Tongue (tissue), 2 donors: ENCODE data around the gene AMOTL1. TPM values are rescaled to one million over a fixed set of nuclear protein-coding genes. Genes with fewer than 3 reads are reported as not detected.
"Not testable (repeated sequence)": the region's sequence is repeated elsewhere in the genome, so short reads cannot be mapped to it uniquely, and the experiment has no call there.

Experiments used
- DNase-seq: peaks from one replicate; pipeline ENCODE4 v3.0.0-alpha.2; 2015
- total RNA-seq: library from RNA; depleted of rRNA; stranded (reverse); fragments of >200 nt; gene quantifications from one replicate; pipeline ENCODE4 v1.2.3, GENCODE V29; 2014

Gene AMOTL1
- total RNA-seq, 1 donor from 2014 or later: 257 TPM

DNA sequence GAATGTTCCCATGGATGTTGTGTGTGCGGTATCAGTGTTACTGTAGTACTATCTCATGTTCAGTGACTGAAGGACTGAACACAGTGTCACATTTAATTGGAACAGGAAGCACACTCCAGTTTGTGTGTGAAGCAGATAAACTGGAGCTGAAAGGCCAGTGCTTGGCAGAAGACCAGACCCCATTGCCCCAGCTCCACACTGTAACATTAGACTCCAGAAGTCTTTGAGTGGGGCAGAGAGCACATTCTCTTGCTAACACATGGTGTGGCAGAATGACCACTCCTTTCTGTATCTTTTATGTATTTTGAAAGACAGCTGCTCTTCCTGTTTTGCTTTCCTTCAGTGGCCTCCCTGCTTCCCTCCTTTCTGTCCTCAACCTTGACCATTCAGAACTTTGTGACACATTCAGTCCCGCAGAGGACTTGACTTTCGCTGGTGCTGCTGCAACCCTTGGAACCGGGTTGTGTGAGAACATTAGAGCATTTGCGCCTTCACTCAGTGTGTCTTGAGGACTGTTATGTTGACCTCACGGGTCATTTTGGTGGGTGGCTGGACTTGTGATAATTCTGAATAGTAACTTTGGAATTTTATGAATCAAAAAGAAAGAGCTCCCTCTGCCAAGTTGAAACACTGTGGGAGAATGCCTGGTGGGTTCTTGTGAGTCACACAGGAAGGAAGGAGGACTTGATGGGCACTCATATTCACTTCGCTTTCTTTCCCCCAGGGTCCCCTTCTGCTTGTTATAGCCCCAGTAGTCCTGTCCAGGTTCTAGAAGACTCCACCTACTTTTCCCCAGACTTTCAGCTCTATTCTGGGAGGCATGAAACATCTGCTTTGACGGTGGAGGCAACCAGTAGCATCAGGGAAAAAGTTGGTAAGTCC is 26.4 kb downstream of the AMOTL1 start:
- DNase-seq: peak; percentile 71

DNA sequence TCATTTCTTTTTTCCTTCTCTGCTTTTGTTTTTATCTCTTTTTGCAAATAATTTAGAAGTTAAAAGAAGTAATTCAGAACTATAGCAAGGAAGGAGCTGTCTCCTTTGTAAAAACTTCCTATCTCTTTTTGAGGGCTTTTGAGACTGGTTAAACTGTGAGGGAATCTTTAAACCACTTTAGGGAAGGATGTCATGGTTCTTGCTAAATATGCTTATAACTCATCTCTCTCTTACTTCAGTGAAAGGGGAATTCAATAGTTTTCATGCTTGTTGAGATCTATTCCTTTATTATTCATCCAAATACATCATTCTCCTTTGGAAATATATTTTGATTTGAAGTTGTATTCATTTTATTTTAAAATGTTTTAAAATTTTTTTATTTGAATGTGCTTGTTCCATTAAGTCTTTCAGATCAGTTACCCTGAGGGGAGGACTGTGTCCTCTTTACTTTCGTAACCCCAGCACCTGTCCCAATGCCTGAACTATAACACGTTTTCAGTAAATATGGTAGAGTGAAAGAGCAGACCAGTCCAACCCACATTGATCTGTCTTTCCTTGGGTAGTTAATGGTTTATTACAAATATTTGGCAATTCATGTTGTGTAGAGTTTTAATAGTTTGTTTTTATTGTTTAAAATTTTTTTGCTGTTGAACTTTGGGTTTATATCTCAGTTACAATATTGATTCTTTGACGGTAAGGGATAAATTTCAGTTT is 27.5 kb downstream of the AMOTL1 start:
- DNase-seq: no peak

DNA sequence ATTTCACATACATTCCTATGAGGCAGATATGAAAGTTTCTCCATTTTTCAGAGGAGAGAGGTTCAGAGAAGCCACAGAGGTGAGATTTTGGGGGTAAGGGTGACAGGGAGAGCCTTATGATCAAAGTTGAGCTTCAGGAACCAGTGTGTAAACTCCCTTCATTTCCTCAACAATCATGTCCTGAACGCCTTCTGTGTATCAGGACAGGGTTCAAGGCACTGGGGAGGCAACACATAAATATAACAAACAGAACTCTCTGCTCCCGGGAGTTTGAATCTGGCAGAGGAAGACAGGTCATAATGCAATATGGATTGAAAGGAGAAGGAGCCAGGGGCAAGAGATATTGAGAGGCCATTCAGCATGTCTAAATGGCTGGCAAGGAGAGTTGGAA is 28.0 kb downstream of the AMOTL1 start:
- no peak for DNase-seq

DNA sequence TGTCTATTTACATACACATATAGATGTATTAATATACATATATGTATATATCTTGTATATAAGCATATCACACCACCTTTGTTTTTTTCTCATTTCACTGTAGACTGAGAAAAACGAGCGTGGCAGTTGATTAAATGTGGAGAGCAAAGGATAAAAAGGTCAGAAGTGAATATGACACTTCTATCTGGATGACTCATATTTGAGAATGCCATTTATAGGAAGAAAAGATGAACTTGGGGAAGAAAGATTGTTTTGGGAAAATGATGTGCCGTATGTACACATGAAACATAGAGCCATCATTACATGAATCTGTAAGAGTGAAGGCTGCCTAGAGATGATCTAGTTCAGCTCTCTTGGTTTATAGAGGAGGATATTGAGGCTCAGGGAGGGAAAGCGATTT is 28.7 kb downstream of the AMOTL1 start:
- DNase-seq: no peak

DNA sequence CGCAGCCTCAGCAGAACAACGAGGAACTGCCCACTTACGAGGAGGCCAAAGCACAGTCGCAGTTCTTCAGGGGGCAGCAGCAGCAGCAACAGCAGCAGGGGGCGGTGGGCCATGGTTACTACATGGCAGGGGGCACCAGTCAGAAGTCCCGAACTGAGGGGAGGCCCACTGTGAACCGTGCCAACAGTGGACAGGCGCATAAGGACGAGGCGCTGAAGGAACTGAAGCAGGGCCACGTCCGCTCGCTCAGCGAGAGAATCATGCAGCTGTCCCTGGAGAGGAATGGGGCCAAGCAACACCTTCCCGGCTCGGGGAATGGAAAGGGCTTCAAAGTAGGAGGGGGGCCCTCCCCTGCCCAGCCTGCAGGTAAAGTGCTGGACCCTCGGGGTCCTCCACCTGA is 31.6 kb downstream of the AMOTL1 start:
- no peak for DNase-seq

DNA sequence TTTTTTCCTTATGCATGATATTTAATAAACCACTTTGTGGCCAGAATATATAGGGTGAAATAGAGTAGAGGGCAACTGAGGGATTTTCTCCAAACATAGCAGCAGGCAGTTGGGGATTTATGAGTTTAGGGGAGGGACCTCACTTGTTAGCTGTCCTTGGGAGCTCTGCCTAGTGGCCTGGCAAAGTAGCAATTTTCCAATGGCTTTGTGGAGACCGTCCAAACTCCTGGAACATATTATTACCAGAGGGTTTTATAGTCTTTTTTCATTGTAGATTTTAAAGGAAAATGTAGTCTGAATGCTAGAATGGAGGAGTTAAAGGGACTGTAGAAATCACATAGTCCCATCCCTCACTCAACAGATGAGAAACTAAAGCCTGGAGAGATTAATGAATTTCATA is 32.3 kb downstream of the AMOTL1 start:
- DNase-seq: peak; percentile 88

DNA sequence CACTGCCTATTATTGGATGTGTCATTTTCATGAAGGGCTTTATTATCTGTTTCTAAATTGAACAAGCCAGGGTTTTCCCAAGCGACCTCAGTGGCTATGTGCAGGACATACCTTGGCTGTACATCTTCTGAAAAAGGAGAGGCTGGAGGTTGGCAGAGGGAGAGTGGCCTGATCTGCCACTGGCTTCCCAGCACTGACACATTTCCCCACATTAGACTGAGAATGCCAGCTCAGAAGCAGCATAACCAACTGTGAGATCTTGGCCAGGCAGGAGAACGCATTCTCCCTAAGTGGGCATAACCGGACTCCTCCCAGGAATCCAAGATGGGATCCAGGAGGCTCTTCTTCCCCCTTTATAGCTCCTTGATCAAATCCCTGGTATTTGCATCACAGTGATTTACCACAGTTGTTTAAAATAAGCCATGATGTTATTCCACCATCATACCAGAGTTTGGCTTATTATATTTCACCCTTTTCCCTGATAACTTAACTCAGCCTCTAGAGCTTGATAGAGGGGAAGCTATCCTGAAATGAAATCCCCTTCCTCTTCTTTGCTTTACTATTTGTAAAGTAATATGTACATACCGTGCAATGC is 33.8 kb downstream of the AMOTL1 start:
- no peak for DNase-seq

DNA sequence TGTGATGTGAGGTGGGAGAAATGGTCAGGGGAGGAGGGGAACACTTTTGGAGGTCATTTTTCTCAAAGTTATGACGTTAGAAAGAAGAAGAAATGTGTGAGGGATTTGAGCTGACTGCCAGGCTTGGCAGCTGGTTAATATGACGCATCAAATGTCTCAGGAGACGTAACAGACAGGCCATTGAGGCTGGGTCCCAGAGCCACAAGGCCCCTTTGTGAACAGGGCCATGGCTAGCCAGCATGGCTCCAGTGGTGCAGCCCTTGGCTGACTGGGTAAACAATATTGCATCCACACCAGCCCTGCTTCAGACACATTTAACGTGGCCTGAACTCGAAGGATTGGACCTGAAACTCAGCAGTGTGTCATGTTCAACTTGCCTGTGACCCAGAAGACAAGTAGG is 34.3 kb downstream of the AMOTL1 start:
- DNase-seq: no peak

DNA sequence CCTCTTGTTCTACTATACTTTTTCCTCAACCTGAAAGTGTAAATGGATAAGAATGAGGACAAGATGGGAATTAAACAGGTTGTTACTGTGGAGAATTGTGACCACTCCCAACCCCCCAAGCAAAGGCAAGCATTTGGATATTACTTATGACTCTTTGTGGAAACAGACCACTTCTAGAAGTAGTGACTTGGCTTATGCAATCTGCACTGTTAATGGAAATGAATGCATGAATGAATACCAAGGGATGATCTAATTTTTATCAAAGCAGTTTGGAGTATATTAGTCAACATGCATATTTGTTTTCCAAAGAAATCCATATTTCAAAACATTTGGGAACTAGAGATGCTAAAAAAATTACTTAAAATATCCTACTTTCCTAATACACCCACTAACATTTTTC is 35.3 kb downstream of the AMOTL1 start:
- DNase-seq: no peak

DNA sequence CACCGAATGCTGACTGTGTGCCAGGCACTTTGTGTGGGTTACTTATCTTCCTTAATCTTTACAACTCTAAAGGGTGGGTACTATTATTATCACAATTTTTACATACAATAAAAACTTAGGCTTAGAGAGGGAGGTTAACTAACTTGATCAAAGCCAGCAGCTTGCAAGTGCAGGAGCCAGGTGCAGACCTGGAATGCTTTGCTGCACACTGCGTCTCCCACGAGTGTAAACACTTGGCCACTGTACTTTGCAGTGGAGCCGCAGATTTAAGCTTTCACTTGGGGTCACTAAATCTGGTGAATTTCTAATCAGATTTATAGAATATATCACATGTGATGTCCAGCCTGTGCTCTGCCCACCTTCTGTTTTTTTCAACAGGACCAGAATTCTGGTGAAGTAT is 36.7 kb downstream of the AMOTL1 start:
- no peak for DNase-seq

DNA sequence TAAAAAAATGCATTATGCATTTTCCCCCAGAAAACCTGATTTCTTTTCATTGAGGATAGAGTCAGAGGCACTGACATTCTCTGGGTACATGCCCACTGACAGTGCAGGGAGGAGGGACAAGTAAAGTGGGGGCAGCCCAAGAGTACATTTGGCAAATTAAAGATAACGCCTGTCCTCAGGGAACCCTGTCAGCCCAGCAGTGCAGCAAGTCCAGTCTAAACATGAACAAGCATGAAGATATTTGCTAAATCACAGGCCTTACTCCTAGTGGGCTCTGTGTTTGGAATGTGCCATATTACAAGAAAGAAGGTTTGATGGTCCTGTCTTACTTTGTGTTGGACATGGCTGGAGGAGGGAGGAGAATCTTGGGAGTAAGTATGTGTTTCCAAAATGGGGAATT is 37.9 kb downstream of the AMOTL1 start:
- DNase-seq: no peak

DNA sequence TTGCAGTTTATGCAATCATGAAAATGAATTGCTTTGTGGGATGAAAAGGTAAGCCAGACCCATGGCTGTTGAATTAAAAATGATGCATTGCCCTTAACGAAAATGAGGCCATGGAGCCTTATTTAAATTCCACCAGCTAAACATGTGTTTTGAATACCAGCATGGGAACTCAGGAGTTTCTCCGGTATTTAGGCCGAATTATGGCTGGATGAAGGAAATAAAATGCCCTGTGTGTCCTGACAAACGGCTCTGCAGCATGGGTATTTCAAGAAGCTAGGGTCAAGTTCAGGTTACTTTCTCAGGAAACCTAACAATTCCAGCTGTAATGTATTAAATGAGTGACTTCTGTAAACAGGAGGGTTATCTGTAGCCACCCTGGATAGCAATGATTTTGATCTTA is 38.3 kb downstream of the AMOTL1 start:
- DNase-seq: no peak

DNA sequence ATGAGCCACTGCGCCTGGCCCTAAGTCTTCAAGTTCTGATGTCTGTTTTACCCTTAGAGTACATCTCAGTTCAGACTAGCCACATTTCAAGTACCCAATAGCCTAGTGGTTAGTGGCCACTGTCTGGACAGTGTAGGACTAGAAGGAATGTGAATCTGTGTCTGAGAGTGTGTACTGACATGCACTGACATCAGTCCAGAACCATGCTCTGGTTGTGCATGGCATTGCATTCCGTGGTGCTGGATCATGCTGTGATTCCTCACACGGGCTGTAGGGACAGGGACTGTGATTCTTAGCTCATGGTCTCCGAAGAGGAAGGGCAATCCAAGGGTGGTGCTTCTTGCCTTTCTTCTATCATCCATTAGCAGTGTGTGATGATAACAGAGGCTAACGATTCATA is 41.1 kb downstream of the AMOTL1 start:
- DNase-seq: no peak

DNA sequence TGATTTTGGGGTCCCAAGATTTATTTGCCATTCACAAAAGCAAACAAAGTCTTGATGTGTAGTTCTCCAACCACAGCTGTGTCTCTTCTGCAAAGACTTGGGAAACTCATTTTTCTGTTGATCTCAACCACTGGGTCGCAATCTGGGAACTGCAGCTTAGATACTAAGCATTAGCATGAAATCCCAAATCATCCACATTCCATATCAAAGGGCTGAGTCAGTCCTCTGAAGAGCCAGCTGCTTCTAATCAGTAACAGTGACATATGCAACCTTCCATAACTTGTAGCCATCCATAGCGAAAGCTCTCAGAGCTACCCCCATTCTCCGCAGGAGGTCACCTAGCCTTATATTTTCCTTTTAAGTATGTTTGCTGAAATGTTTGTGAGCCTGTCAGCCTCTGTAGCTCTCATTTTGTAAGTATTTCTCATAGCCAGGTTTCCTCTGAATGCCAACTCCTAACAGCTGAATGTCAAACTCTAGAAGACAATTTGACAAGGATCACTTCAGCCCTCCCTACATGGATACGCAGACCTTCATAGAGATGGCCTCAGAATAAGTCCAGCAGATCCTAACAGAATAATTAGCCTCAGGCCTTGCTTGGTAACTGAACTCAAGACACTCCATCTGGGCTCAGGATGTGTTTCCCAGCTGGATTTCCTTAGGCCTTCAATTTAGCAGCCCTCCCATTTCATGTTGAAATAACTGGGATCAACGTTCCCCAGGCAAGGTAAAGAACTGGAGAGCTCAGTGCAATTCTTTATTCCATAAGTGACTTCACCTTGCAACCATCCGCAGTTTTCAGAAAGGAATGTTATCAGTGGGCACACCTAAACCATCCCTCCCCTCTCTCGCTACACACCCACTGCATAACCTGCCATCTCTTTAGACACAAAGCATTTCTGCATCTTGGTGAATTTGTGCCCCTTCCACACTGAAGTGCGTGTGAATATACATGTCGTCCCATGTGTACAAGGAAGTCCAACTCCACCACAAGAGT is 44.9 kb downstream of the AMOTL1 start:
- DNase-seq: not testable (repeated sequence)

DNA sequence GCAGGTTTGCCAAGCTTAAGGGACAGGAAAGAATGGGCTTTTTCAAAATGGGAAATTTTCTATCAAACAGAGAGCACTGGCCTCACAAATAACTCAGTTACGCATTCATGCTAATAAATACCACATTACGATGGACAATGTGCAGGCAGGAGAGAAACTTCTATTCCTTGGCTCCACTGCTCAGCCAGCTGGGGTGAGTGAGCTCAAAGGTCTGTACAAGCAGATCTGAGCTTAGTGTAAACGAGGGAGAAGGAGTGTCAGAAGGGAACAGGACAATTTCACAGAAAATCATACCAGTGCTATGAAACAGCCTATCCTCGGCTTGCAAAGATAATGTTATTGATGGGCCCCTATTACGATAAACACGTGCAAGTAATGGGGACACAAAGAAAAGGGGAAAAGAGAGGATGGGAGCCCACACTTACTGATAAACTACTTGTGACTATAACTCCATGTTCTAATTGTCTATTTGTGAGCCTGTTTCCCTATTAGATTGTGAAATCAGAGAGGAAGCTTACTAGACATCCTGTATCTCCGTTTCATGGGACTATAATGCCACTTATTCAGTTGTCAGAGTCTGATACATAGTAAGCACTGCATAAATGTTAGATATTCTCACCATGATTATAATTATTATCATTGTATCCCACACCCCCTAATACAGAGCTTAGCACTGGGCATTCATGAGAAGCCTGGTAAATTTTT is 46.3 kb downstream of the AMOTL1 start:
- DNase-seq: no peak

DNA sequence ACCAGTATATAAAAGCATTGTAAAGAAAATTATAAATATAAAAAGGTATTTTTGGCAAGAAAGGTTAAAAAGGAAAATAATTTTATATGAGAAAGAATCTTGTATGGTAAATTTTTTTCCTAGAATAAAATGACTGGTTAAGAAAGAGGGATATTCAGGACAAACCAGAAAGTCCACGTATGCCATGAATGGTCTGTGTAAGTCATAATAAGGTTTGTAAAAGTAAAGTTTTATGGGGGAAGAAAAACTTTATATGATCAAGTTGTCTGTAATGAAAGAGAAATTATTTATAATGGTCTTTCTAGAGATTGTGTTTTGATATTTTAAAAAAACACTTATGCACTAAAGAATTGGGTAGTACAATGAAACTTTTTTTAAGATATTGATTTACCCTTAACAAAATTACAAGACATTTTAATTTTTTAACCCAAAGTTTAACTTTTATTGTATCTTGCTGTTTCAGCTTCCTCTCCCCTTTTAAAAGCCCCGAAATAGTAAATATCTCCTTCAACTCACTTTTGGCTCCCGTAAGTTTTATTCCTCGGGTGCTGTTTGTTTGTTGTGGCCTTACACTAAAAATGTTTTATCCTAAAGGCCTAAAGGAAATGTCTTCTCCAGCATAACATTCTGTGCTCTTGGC is 47.7 kb downstream of the AMOTL1 start:
- no peak for DNase-seq

DNA sequence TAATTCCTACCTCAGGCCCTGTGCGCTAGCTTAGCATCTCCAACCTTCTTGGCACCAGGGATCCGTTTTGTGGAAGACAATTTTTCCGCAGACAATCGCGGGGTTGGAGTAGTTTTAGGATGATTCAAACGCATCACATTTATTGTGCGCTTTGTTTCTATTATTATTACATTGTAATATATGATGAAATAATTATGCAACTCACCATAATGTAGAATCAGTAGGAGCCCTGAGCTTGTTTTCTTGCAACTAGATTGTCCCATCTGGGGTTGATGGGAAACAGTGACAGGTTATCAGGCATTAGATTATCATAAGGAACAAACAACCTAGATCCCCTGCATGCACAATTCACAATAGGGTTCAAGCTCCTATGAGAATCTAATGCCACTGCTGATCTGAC is 52.3 kb downstream of the AMOTL1 start:
- no peak for DNase-seq

DNA sequence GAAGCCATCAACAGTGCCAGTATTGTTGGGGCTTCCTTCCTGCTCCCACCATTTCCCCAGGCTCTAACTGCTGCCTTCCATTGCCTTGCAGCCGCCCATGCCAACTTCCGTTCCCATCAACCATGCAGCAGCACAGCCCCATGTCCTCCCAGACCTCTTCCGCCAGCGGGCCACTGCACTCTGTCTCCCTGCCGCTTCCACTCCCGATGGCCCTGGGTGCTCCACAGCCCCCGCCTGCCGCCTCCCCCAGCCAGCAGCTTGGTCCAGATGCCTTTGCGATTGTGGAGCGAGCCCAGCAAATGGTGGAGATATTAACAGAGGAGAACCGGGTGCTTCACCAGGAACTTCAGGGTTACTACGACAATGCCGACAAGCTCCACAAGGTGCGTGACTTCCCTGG is 53.3 kb downstream of the AMOTL1 start:
- DNase-seq: no peak

DNA sequence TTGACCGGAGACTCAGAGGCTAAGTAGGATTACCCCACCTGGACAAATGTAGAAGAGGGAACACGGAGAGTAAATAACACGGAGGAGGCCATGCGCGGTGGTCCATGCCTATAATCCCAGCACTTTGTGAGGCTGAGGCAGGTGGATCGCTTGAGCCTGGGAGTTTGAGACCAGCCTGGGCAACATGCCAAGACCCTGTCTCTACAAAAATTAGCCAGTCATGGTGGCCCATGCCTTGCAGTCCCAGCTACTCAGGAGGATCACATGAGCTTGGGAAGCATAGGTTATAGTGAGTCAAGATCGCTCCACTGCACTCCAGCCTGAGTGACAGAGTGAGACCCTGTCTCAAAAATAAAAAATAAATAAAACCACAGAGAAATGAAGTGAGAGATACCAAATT is 53.9 kb downstream of the AMOTL1 start:
- DNase-seq: no peak

DNA sequence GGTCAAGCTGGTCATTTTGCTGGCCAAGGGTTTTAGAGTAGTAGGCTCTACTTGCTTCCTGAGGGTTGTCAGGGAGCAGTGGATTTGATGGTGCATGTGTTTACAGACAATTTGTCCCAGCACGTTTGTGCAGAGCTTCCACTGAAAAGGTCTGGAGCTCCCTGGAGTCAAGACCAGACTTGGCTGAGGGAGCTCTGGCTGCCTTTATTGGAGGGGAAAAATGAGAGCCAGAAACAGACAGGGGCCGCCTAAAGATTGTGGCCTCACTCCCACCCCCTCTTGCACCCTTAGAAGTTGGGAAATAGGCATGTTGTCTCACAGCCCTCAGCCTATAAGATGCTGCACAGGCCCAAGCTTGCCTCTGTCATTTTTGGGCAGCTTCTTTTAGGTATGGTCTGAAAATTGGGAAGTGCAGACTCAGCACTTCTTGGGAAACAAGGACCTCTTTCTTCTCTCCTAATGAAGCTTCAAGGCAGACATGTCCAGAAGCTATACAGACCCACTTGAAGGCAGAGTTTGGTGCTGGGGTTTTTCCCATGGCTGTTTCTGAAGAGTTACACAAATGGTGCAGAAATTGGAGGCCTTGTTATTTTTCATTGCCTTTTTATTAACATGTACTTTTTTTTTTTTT is 55.1 kb downstream of the AMOTL1 start:
- peak; percentile 52 for DNase-seq
